GM21825 (cell line): ENCODE measurements around the gene GPR135.
"Not testable (repeated sequence)": the region's sequence is repeated elsewhere in the genome, so short reads cannot be mapped to it uniquely, and the experiment has no call there.

Experiments
- ATAC-seq: cut with Tn5 transposase; IDR thresholded peaks from one replicate; pipeline ENCODE4 v1.9.1; 2021; ENCODE audit warnings: mild to moderate bottlenecking, moderate library complexity; ENCODE audit not compliant: unreplicated experiment

Gene GPR135

DNA sequence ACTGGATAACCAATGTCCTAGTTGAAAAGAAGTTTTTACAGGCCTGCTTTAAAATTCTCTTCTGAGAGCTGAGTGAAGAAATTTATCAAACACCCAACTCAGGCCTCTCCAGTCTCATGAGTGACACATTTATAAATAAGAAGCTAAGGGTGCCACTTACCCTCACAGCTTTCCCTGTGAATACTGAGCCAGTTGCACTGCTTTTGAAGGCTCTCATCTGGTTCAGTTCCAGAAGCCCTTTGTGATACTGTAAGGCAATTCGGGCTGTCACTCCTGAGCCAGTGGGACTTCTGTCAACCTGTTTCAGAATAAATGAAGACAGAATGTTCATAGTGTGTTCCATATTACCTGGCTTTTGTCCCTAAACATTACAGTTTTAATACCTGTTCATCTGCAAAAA, 10.5 kb upstream of the GPR135 start:
- no peak for ATAC-seq

DNA sequence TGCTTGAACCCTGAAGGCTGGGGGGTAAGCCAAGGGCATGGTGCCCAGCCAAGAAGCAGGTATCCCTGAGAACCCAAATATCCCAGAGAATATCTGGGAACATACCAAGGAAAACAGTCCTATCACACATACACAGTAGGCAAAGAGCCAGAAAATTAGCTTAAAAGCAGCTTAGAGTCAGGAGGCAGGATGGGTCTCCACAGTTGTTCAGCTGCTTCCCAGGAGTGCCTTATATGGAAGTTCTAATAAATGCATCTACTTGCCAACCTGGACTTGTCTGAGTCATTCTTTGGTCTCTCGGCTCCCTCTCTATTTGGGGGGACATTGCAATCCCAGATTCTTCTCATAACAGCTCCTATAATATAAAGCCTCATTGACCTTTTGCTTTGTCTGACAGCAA, 9.0 kb upstream of the GPR135 start:
- ATAC-seq, result no peak

DNA sequence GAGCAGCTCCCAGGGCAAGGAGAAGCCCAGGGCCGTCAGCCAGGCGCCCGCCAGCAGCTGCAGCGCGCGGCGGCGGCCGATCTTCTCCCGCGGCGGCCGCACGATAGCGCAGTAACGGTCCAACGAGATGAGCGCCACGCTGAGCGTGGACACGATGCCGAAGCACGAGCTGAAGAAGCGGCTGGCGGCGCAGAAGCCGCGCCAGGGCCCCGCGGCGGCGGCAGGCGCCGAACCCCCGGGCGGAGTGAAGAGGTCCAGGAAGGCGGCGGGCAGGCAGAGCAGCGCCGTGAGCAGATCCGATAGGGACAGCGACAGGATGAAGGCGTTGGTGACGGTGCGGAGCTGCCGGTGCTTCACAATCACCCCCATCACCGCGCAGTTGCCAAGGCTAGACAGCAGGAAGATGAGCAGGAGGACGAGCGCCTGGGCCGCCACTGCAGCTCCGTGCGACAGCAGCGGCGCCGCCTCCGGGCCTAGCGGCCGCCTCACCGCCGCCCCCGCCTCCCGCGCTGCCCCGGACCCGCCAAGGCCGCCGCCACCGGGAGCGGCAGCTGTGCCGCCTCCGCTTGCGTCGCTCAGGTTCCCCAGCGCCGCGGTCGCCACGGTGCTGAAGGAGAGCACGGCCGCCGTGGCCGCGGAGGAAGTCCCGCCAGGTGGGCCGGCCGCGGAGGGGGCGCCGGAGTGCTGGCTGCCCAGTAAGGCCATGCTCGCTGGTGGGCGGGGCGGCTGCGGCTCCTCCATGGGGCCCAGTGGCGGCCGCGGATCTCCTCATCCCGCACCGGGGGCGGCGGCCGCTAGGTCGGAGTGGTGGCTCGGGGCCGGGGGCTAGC, 479 bp downstream of the GPR135 start:
- peak; percentile 76 for ATAC-seq

DNA sequence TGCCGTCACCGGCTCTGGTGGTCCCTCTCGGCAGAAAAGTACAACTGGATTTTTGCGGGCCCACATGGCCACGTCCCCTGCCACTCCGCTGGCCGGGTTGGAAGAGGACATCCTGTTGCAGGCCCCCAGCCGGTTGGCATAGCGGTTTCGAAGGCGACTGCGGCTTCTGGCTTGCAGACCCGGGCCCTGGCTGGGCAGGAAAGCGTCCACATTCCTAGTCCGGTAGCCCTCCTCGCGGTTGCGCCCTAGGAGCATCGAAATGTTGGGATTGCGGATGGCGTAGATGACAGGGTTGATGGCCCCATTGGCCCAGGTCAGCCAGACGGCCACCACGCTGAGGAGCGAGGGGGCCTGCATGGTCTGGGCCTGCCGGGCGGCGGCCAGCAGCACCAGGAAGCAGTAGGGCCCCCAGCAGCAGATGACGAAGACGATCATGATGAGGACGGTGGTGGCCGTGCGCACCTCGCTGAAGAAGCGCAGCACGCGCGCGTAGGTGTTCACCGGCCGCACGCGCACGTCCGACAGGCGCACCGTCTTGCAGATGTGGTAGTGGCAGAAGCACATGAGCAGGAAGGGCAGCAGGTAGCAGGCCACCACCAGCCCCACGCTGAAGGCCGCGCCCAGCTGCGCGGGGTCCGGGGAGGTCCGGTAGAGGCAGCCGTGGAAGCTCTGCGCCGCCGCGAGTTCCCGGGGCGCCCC, 1.2 kb downstream of the GPR135 start:
- peak; percentile 26 for ATAC-seq

DNA sequence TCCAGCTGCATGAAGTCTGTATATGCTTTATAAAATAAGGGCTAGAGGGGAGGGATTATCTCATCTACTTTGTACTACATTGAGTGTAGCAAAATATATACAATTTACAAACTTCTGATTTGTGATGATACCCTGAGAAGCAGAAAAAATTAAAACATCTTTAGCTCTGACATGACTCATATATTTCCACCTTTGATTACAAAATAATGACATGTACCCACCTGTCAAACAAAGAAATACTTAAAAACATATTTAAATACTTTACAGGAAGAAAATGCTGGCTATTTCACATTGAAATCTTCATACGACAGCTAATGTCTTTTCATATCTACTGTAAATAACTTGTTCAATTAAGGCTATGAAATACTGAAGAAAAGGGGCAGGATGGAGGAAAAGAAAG, 3.3 kb downstream of the GPR135 start:
- ATAC-seq, result no peak

DNA sequence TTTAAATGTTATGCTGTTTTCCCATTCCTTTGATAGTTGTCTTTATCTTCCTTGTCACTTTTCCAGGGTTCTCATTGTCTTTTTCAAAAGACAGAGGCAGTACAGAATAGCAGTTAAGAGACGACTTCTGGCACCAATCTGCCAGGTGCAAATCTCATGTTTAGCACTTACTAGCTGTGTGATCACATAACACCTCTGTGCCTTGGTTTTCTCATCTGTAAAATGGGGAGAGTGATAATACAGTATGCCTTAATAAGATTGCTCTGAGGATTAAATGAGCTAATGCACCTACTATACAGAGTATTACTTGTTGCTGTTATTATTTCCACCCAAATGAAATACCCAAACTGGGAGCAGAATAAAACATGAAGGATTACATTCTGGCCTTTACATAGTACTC, 4.8 kb downstream of the GPR135 start:
- ATAC-seq, result no peak

DNA sequence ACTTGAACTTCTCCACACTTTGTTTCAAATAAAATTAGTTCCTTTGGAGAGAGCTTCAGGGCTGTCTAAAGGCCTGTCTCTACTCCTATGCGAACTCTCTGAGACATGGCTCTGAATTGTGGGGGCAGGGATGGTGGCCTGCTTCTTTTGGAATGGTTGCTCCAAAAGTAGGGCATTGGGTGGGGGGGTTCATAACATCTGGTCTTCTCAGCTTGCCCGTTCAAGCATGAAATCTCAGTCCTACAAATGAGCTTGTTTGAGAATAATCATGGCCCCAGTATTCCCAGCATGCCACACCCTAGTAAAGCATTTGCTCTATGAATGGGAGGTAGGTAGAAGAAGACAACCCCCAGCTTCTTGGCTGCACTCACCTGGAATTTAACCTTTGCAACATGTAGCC, 6.7 kb downstream of the GPR135 start:
- ATAC-seq, result no peak

DNA sequence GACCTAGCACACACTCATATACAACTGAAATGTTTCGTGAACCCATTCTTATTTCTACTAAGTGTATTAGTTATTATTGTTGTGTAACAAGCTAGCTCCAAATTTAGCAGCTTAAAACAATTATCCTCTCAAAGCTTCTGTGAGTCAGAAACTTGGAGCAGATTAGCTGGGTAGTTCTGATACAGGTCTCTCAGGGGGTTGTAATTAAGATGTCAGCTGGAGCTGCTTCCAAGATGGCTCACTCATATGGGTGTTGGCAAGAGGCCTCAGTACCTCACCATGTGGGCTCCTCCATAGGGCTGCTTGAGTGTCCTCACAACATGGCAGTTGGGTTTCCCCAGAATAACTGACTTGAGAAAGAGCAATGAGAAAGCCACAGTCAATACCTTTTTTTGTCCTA, 9.8 kb downstream of the GPR135 start:
- no peak for ATAC-seq

DNA sequence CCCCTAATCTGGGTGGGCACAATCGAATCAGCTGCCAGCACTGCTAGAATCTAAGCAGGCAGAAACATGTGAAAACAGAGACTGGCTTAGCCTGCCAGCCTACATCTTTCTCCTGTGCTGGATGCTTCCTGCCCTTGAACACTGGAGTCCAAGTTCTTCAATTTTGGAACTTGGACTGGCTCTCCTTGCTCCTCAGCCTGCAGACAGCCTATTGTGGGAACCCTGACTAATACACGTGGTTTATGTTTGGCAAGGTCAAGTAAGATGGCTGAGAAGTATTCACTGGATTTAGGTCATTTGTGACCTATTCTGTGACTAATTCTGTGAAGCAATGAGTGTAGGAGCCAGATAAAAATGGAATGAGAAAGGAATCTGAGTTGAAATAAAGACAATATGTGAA, 11.0 kb downstream of the GPR135 start:
- ATAC-seq, result no peak

DNA sequence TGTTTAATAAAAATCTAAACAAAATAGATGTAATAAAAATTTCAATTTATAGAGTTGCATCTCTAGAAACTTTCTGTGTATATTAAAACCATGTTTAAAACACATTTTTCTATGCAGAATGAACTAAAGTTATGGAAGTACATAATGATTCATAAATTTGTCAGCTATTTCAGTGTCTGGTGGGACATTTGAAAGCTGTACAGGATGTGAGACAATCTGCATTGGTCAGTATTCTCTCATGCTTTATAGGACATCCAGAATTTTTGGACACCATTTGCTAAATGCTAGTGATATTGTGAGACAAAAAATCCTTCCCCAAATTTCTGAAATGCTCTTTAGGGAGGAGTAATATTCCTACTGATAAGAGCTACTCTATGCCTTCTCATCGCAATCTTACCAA, 13.3 kb downstream of the GPR135 start:
- no peak for ATAC-seq

DNA sequence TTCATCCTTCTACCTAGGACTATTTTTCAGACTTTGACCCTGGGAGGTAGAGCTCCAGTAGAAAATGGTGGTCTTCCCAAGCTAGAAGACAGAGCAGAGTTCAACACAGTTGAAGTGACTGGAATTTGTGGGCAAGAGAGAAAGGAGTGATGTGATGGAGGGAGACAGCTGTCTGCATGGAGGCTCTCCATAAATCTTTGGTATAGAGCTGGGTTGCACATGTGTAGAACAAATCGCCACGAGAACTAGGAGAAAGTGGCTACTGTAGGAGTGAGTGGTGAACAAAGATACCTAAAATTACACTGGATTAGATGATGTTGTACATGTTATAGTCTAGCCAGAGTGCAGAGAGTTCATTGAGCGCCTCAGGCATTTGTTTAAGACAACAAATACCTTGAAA, 14.5 kb downstream of the GPR135 start:
- no peak for ATAC-seq

DNA sequence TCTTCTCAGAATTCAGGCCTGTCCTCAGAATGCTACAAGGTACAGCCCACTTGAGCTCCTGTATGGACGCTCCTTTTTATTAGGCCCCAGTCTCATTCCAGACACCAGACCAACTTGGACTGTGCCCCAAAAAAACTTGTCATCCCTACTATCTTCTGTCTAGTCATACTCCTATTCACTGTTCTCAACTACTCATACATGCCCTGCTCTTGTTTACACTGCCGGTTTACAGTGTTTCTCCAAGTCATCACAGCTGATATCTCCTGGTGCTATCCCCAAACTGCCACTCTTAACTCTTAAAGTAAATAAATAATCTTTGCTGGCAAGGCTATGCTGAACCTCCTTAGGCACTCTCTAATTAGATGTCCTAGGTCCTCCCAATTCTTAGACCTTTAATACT, 16.5 kb downstream of the GPR135 start:
- ATAC-seq, result not testable (repeated sequence)

DNA sequence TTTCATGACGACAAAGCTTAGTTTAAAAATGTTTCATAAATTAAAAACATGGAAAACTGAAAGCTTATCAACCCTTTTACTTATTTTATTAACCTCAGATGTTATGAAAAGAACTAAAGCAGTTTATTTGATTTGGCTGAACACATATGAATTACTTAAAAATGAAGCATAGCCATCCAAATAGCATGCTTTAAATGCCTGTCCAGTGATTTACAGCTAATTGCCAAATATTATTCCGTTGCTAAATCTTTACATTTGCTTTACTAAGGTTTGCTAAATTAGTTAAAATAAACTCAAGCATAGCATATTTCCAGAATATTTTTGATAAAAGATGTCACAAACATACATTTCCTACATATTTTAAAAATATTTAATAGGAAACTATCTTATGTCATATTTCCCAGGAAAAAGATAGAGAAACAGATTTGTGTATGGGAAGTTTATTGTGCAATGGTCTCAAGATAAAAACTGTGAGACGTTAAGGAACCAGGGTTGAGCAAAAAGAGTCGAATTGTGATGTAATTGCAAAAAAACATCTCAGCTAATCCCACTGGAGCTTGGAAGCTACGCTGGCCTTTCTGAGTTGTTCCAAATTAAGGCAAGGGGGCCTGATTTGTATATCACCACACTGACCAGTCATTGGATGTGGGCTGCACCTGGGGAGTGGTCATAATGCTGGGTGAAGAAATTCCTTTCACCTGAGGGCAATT, 25.8 kb downstream of the GPR135 start:
- no peak for ATAC-seq

DNA sequence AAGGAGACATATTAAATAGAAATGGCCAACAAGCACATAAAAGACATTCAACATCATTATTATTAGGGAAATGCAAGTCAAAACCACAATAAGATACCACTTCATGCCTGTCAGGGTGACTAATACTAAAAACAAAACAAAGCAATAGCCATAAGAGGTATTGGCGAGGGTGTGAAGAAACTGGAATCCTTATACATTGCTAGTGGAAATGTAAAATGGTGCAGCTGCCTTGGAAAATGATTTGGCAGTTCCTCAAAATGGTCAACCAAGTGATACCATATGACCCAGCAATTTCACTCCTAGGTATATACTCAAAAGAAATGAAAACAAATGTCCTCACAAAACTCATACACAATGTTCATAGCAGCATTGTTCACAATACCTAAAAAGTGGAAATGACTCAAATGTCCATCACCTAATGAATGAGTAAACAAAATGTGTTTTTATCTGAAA, 27.0 kb downstream of the GPR135 start:
- ATAC-seq, result no peak

DNA sequence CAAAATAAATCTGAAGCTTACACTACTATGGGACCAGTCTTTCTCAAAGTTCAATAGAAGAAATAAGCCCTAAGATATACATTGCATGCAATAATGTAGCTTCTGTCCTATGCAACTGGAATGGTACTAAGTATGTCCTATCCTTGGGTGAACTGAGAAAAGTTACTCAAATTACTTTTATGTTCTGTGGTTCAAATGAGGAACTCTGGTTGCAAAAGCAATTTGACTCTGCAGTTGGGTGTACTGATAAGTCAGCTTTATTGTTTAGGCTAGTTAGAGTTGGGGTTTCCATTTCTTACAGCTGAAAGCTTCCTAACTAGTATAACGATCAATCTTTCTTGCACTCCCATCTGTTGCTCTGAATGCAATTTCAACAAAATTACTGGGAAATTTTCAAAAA, 29.2 kb downstream of the GPR135 start:
- ATAC-seq, result no peak

DNA sequence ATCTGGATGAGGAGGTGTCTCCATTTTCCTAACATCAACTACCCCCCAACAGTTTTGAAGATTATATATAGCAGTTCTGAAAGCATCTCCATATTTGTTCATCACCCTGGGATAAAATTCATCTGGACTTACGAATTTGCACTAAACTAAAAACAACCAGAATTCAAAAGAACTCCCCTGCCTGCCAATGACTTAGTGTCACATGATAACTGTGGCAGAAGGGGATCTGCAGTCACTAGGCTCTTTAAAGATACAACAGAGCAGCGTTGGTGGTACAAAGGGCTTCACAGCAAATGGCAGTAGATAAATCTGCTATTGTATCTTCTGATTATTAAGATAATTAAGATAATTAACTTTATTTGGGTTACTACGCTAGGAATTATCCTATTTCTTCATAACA, 30.1 kb downstream of the GPR135 start:
- no peak for ATAC-seq

DNA sequence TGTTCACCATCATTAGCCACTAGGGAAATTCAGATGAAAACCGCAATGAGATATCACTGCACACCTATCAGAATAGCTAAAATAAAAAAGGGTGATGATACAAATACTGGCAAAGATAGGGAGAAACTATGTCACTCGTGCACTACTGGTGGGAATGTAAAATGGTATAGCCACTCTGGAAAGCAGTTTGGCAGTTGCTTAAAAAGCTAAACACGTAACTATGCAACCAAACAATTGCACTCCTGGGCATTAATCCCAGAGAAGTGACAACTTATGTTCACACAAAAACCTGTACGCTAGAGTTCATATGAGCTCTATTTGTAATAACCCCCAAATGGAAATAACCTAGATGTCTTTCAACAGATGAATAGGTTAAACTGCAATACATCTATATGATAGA, 35.4 kb downstream of the GPR135 start:
- ATAC-seq, result no peak

DNA sequence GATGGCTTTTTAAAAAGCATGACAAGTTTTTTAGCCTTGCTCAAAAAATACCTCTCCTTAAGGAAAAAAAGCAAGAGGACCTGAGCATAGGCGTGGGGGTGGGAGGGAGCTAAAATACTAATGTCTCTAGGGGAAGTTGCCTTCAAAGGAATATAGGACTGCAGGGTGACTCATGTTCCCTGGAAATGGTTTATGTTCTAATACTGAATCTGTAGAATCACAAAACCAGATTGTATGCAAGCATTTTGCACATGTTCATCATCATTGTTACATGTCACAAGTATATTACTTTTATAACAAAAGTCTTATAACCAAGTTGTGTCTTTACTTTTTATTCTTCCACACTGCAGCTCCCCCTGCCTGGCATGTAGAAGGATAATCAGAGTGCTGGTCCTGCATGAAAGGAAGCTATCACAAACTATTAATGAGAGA, 36.6 kb downstream of the GPR135 start:
- no peak for ATAC-seq

DNA sequence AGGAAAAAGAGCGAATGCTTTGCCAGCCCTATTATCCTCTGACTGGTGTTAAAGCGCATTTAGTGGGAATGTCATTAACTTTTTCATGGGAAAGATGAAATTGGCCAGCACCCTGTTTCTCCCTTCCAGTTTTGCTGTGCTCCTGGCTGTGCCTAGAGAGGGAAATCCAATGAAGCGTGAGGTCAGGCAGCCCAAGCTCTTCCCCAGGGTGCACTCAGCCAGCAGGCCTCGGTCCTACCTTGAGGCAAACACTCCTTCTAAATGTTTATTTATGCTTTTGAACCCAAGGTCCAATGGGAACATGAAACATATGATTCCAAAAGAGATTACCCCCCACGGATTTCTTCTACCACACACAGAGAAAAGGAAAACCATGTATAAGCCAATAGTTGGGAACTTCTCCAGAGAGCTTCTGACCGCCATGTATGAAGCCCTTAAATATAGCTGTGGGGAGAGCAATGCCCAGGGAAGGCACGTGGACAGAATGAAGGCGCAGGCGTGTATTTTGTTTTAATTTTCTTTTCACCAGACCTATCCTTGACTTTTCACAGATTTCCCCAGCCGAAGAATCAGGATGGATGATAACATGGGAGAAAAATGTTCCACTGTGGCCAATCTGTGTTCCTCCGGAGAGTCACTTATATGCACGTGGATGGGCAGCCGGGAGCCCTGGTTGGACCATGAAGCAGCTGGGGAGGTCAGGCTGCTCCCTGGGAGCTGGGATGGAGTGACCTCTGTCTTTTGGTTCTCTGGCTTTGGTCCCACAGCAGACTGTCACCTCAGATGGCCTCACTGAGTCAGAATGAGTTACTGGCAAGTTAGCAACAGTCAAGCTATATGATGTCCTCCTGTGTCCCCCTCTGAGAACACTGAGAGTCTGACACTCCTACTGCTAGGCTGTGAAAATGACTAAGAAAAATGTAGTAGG, 37.3 kb downstream of the GPR135 start:
- ATAC-seq, result no peak

DNA sequence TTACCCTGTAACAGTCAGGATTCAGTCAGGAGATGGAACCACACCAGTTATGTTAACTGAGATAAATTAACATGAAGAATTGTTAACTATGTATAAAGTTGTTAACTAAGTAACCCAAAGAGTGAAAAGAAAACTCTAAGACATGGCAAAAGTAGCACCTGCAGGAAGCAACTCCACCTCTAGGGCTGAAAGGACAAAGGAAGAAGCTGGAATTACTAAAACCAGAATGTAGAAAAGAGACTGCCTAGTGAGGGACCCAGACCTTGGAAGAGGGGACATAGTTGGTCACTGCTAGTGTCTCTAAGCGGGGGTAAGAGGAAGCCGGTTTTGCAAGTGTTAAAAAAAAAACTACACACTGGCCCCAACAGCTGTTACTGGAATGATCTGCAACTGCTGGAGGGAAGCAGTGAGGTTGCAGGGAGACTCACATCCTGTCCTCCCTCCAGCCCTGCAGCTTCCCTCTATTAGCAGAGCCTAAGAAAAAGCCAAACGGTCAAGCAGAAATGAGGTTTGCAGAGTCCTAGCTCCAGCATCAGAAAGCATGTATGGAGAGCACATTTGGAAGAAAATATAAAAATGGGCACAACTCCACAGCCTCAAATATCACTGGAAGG, 39.8 kb downstream of the GPR135 start:
- no peak for ATAC-seq
